Parathyroid adenoma (tissue), 2 donors: Measurements from ENCODE around the gene PTGDR2.

ENCODE experiments used
- H2AFZ ChIP-seq: fragments of 300-600 bp; sonication (generic); one replicate; pipeline ENCODE4 v1.7.0; 2017; ENCODE audit warnings: antibody characterized with exemption, mild to moderate bottlenecking
- H3K27ac ChIP-seq: fragments of 300-600 bp; sonication (generic); one replicate; pipeline ENCODE4 v1.7.0; 2017
- H3K27me3 ChIP-seq: fragments of 300-600 bp; sonication (generic); one replicate; pipeline ENCODE4 v1.7.0; 2017; ENCODE audit warnings: low read length; ENCODE audit not compliant: control insufficient read depth, insufficient read depth
- H3K36me3 ChIP-seq: fragments of 300-600 bp; sonication (generic); one replicate; pipeline ENCODE4 v1.7.0; 2017; ENCODE audit warnings: low read length; ENCODE audit not compliant: control insufficient read depth, insufficient read depth
- H3K4me1 ChIP-seq: fragments of 300-600 bp; sonication (generic); one replicate; pipeline ENCODE4 v1.7.0; 2017; ENCODE audit warnings: control low read depth
- H3K4me2 ChIP-seq: fragments of 300-600 bp; sonication (generic); one replicate; pipeline ENCODE4 v1.7.0; 2017; ENCODE audit warnings: low read length
- H3K4me3 ChIP-seq: fragments of 300-600 bp; sonication (generic); one replicate; pipeline ENCODE4 v1.7.0; 2017; ENCODE audit warnings: low read depth, low read length
- H3K79me2 ChIP-seq: fragments of 300-600 bp; sonication (generic); one replicate; pipeline ENCODE4 v1.7.0; 2017; ENCODE audit warnings: control low read depth
- H3K9ac ChIP-seq: fragments of 300-600 bp; sonication (generic); one replicate; pipeline ENCODE4 v1.7.0; 2017; ENCODE audit warnings: mild to moderate bottlenecking
- H3K9me3 ChIP-seq: fragments of 300-600 bp; sonication (generic); one replicate; pipeline ENCODE4 v1.7.0; 2017; ENCODE audit warnings: low read length; ENCODE audit not compliant: control insufficient read depth
- CTCF ChIP-seq: fragments of 300-600 bp; sonication (generic); IDR thresholded peaks from one replicate; pipeline ENCODE4 v1.7.0; 2017; ENCODE audit warnings: antibody characterized with exemption, mild to moderate bottlenecking
- donor health status: primary hyperparathyroidism.

Gene PTGDR2

DNA sequence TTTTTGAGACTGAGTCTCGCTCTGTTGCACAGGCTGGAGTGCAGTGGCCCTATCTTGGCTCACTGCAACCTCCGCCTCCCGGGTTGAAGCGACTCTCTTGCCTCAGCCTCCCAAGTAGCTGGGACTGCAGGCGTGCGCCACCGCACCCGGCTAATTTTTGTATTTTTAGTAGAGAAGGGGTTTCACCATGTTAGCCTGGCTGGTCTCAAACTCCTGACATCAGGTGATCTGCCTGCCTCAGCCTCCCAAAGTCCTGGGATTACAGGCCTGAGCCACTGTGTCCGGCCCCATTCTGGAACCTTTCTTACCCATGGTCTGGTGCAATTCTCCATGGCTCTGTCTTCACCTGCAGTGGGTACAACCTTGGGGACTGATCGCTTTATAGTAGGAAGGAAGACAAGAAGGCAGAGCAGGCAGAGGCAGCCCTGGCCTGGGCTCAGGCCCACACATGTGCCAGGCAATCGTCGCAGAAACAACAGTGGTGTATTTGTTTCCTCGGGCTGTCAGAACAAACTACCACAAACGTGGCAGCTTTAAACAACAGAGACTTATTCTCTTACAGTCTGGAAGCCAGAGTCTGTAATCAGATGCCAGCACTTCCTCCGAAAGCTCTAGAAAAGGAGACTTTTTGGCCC is 4.0 kb upstream of the PTGDR2 start:
- Histone ChIP-seq H3K27ac (no peak overlapping the region), H3K9me3 (no peaks in the 10 kb centered on the region), H3K27me3 (no peaks in the 10 kb centered on the region), H3K4me3 (no peak overlapping the region), H3K4me2 (no peak overlapping the region), H3K79me2 (no peaks in the 10 kb centered on the region), H2AFZ (no peak overlapping the region), H3K9ac (no peak overlapping the region), H3K36me3 (no peaks in the 10 kb centered on the region), H3K4me1 (peaks cover 2% of the 10 kb centered on the region)
- no peak for TF ChIP-seq CTCF

DNA sequence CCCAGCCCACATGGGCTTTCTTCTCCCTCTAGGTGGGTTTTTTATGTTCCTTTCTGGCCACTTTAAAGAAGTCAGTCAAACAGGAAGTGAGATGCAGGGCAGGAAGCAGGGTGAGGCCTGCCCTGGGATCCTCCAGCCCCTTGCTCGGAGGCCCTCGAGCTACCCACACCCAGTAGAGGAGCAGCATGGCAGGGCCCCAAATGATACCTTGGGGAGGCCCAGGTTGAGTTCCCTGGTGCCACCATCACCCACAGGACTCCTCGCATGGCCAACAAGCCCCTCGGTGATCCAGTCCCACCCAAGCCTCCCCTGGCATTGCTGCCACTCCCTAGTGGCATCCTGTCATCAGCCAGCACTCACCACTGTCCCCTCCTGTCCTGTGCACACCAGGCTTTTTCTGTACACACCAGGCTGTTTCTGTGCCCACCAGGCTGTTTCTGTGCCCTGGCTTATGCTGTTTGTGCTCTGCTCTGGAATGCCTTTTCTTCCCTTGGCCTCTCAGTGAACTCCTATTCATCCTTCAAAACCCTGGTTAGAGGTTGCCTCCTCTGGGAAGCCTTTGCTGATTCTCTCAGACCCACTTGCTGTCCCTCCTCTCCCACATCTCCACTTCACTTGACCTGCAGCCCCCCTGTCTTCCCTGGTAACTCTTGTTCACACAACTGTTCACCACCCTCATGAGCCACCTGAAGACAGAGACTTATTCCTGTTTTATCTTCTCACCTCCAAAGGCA is 3.1 kb upstream of the PTGDR2 start:
- Histone ChIP-seq H3K4me1 (no peaks in the 10 kb centered on the region), H3K27me3 (no peaks in the 10 kb centered on the region), H3K79me2 (no peaks in the 10 kb centered on the region), H3K9ac (no peak overlapping the region), H3K4me2 (no peak overlapping the region), H3K27ac (no peak overlapping the region), H3K4me3 (no peak overlapping the region), H3K9me3 (no peaks in the 10 kb centered on the region), H2AFZ (no peak overlapping the region), H3K36me3 (no peaks in the 10 kb centered on the region)
- no peak for TF ChIP-seq CTCF

- H3K4me3 ChIP-seq, result no peak overlapping the region
- H3K27ac ChIP-seq, result no peak overlapping the region
- no peak overlapping the region for H2AFZ ChIP-seq
- H3K27me3 ChIP-seq, result no peaks in the 10 kb centered on the region
- H3K4me1 ChIP-seq, result no peaks in the 10 kb centered on the region
- H3K4me2 ChIP-seq, result no peak overlapping the region
- no peak overlapping the region for H3K9ac ChIP-seq
- no peaks in the 10 kb centered on the region for H3K36me3 ChIP-seq
- no peaks in the 10 kb centered on the region for H3K9me3 ChIP-seq
- H3K79me2 ChIP-seq, result no peaks in the 10 kb centered on the region
- TF ChIP-seq CTCF, result no peak
Measured at GRCh38 chr11:60858236-60858635, 2.5 kb upstream of the PTGDR2 start.

GRCh38 chr11:60857378-60858232 is 1.9 kb upstream of the PTGDR2 start:
- no peaks in the 10 kb centered on the region for H3K36me3 ChIP-seq
- H3K79me2 ChIP-seq, result no peaks in the 10 kb centered on the region
- no peaks in the 10 kb centered on the region for H3K4me1 ChIP-seq
- no peak overlapping the region for H3K4me2 ChIP-seq
- no peak overlapping the region for H3K4me3 ChIP-seq
- no peak overlapping the region for H3K9ac ChIP-seq
- TF ChIP-seq CTCF, result no peak
- H2AFZ ChIP-seq, result no peak overlapping the region
- H3K27ac ChIP-seq, result no peak overlapping the region
- H3K27me3 ChIP-seq, result no peaks in the 10 kb centered on the region
- H3K9me3 ChIP-seq, result no peaks in the 10 kb centered on the region
